Retinal pigment epithelial cell (primary cell): ENCODE data around the gene APOB.

Experiments used
- DNase-seq: peaks from one replicate; pipeline ENCODE4 v3.0.0-alpha.2; 2010; ENCODE audit warnings: low read depth
- H3K4me3 ChIP-seq: 2 replicates; pipeline ENCODE4 v1.5.1; 2011; ENCODE audit warnings: mild to moderate bottlenecking, low read length, control low read depth, moderate library complexity
- CTCF ChIP-seq: conservative IDR thresholded peaks from 2 replicates; pipeline ENCODE4 v1.5.1; 2011; ENCODE audit warnings: low read depth, low read length, control low read depth, inconsistent platforms

APOB gene

DNA sequence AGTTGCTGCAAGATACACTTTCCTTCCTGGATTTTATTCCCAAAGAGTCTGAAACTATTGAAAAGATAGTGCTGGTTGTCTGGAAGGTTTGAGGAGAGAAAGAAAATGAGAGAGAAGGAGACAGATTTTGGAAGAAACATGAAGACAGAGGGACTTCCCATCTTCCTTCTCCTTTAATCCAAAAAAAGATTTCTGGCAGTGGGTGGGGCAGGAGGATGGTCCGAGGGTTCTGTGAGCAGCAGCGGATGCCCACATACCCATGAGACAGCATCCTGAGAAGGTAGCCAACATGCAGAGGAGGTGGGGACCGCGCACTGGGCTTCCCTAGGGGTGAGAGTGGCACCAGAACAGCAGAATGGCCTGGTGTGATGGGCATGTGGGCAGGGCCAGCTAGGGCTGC is 84.6 kb downstream of the APOB start:
- H3K4me3 ChIP-seq = no peak overlapping the region
- no peak for DNase-seq
- no peak for TF ChIP-seq CTCF

GRCh38 chr2:20957788-20958525 is 85.9 kb downstream of the APOB start:
- no peak overlapping the region for H3K4me3 ChIP-seq
- no peak for TF ChIP-seq CTCF
- DNase-seq = no peak

- TF ChIP-seq CTCF = no peak
- H3K4me3 ChIP-seq = no peak overlapping the region
- no peak for DNase-seq
Observed at GRCh38 chr2:20955277-20956026, 88.4 kb downstream of the APOB start.

- TF ChIP-seq CTCF = no peak
- H3K4me3 ChIP-seq = no peak overlapping the region
Observed at GRCh38 chr2:20953146-20953824, 90.6 kb downstream of the APOB start.

More at GRCh38 chr2:20953146-20953824, 90.6 kb downstream of the APOB start:
- DNase-seq = no peak
